ELF-1 (cell line): ENCODE measurements around the gene USF2.

ENCODE experiments used
- DNase-seq: peaks from one replicate; pipeline ENCODE4 v3.0.0-alpha.2; 2016; ENCODE audit warnings: low read depth, low spot score

Gene USF2

DNA sequence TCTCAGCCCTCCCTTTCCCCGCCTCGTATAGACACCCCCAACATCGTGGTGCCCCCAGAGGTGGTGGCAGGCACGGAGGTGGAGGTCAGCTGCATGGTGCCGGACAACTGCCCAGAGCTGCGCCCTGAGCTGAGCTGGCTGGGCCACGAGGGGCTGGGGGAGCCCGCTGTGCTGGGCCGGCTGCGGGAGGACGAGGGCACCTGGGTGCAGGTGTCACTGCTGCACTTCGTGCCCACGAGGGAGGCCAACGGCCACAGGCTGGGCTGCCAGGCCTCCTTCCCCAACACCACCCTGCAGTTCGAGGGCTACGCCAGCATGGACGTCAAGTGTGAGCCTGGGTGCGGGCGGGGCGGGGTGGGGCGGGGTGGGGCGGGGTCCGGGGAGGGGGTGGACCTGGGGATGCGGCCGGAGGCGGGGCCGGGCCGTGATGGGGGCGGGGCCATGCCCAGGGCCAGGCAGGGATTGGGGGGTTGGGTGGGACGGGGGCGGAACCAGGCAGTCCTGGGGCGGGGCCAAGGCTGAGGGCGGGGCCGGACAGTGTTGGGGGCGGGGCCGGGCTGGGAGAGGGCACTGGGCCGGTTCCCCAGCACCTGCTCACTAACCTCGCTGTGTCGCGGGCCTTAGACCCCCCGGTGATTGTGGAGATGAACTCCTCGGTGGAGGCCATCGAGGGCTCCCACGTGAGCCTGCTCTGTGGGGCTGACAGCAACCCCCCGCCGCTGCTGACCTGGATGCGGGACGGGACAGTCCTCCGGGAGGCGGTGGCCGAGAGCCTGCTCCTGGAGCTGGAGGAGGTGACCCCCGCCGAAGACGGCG lies 31.0 kb downstream of the USF2 start:
- no peak for DNase-seq

DNA sequence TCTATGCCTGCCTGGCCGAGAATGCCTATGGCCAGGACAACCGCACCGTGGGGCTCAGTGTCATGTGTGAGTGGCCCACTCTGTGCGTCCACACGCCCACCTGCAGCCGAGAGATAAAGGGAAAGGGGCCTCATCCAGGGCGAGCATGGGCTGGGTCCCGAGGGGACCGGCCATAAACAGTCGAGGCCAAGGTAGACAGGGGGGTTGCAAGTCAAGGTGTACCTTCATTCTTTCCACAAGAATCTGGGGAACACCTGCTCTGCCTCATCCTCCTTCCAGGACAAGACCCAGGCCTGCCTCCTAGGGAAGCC lies 31.5 kb downstream of the USF2 start:
- DNase-seq: no peak

DNA sequence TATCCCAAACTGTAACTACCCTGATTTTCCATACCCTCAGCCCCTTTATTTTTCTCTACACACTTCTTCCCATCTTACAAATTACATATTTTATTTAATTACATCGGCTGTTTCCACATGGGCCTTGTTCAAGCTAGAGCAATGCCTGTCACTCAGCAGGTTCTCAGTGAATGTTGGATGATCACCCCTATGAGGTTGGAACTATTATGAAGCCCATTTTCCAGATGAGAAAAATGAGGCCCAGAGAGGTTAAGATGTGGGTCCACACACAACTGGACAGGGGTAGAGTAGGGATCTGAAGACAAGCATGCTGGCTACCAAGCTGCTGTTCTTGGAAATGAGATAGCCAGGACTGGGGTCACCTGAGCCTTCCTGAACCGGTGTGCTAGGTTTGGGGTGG lies 33.2 kb downstream of the USF2 start:
- no peak for DNase-seq

GRCh38 chr19:35302446-35302845 lies 33.7 kb downstream of the USF2 start:
- DNase-seq: no peak

DNA sequence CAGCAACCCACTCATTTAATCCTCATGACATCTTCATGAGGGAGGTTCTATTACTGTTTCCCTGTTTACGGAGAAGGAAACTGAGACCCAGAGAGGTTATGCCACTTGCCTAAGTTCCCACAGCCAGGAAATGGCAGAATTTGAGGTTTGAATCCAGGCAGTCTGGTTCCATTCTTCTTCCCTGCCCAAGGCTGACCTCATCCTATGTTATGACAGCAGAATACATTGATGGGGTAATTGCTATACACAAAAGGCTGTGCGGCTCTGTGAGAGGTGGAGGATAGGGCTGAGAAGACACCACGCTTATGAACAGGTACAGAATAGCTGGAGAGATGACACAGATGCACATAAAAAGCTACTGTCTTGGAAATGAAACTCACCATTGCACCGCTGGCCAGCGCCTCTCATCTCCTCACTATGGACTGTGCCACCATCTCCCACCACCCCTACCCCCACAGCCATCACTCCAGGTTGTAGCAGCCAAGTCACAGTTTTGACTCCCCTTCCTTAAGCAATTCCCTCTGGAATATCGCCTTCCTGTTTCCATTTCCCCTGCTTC lies 34.7 kb downstream of the USF2 start:
- DNase-seq: no peak

GRCh38 chr19:35304036-35304435 lies 35.3 kb downstream of the USF2 start:
- no peak for DNase-seq

DNA sequence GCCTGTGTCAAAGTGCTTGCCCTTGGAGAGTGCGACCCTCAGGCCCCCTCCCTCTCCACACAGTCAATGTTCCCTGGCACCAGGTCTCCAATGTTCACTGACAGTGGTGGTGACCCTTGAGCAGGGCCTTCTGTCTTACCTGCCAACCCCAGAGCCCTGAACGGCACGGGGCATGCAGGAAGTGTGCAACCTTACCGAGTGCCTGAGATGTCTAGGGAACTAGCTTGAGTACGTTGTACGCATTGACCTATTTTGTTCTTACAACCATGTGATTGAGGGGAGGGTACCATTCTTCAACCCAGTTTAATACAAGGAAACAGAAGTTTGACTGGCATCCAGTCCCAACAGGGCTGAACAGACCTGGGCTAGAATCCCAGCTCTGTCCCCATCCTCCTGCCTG lies 36.4 kb downstream of the USF2 start:
- DNase-seq: no peak

- DNase-seq: peak; percentile 78
Measured at GRCh38 chr19:35306473-35307246, 37.9 kb downstream of the USF2 start.

- no peak for DNase-seq
Measured at GRCh38 chr19:35307931-35308330, 39.2 kb downstream of the USF2 start.

- DNase-seq: no peak
Measured at GRCh38 chr19:35308910-35309309, 40.1 kb downstream of the USF2 start.

- DNase-seq: peak; percentile 93
Measured at GRCh38 chr19:35309481-35310279, 40.9 kb downstream of the USF2 start.

GRCh38 chr19:35310331-35310730 lies 41.6 kb downstream of the USF2 start:
- no peak for DNase-seq

DNA sequence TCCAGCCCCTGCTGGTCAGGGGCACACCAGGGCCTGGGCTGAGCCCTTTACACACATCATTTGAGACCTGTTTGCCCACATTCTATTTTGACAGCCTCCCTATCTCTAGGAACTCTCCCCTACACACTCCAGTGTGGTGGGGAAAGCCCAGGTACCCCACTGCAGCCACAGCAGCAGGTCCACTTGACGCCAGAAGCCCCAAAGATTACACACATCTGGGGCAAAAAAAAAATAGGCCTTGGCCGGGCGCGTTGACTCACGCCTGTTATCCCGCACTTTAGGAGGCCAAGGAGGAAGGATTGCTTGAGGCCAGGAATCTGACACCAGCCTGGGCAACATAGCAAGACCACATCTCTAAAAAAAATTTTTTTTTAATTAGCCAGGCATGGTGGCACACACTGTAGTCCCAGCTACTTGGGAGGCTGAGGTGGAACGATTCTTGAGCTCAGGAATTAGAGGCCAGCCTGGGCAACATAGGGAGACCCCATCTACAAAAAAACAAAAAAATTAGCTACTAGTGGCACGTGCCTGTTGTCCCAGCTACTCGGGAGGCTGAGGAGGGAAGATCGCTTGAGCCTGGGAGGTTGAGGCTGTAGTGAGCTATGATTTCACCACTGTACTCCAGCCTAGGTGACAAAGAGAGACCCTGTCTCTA lies 42.2 kb downstream of the USF2 start:
- DNase-seq: peak; percentile 43

DNA sequence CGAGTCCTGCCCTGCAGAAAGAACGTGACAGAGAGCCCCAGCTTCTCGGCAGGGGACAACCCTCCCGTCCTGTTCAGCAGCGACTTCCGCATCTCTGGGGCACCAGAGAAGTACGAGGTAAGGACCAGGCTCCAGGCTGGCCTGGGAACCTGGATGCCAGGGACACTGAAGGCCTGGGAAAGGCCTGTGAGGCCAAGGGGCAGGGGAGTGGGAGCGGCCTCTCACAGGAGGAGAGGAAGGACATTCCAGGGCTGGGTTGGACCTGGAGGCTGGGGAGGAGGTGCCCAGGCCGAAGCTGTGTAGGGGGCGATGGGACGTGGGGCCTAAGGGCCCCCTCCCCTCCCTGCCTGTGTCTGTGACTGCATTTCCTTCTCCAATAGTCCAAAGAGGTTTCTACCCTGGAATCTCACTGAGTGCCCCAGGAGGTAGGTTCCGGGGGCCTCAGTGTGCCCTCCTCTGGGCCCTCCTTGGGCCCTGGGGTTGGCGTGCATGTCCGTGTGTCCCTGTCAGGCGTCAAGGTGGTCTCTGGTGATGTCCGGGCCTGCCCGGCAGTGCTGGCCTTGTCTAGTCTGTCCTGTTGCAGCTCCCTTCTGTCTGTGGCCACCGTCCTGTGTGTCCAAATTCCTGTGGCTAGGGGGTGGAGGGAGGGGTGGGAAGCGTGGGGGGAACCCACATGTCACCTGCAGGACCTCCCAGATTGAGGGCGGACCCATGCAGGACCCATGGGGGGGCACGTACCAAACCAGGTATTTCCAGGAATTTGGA lies 43.3 kb downstream of the USF2 start:
- DNase-seq: no peak

GRCh38 chr19:35313587-35313986 lies 44.8 kb downstream of the USF2 start:
- DNase-seq: no peak

DNA sequence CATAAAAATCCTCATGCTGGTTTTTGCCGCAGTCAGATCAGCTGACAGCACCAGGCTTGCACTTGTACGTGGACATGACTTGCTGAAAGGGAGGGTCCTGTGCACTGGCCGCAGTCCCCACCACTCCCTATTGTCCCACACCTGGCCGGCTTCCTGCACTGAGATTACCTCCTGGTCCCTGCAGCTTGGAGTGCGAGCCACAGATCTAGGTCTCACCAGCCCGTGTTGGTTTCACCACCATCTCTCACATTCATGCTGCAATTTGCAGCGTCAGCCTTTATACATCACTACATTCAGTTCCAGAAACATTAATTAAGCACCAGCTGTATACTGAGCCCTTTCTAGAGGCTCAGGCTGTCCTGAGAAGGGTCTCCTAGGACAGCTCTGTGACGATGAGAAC lies 45.3 kb downstream of the USF2 start:
- no peak for DNase-seq

- DNase-seq: no peak
Measured at GRCh38 chr19:35314858-35315470, 46.2 kb downstream of the USF2 start.

DNA sequence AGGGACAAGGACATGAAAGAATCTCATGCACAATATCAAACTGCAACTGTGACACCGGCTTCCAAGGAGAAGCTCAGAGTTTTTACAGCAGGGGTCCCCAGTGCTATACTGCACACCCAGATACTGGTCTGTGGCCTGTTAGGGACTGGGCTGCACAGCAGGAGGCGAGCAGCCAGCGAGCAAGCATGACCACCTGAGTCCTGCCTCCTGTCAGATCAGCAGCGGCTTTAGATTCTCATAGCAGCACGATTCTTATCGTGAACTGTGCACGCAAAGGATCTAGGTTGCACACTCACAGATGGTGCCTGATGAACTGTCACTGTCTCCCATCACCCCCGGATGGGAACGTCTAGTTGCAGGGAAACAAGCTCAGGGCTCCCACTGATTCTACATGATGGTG lies 47.1 kb downstream of the USF2 start:
- DNase-seq: no peak

DNA sequence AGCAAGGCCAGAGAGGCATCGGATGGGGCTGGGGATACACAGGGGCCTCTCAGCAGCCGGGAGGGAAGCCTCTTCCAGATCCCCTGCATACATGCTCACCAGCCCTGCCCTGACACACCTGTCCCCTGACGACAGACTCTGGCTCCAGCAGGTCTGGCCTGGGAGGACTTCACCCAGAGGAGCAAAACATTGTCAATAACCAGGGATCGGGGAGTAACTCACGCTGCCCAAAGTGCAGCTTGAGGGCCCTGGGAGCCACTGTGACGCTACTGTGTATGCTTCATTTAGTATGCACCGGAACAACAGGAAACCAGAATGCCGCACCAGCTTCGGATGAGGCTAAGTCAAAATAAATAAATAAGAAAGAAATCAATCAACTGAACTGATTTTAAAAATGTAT lies 47.8 kb downstream of the USF2 start:
- no peak for DNase-seq

- no peak for DNase-seq
Measured at GRCh38 chr19:35317464-35318043, 48.8 kb downstream of the USF2 start.
